ENCODE measurements around the gene SRGN. TPM values are rescaled to one million over a fixed set of nuclear protein-coding genes. Genes with fewer than 3 reads are reported as not detected.

Gene SRGN
- total RNA-seq, 6 donors from 2014 or later, result 96.4 to 326 (median 203) TPM

GRCh38 chr10:69044546-69044945, 43.4 kb upstream of the SRGN start:
- Histone ChIP-seq H3K4me1 (peaks cover 13 to 27% (median 19%) of the 10 kb centered on the region in 4 donors), H3K4me3 (no peak overlapping the region), H3K27ac (peak overlapping the region; percentile 79 to 89 (median 85)), H3K27me3 (no peaks in the 10 kb centered on the region), H3K9me3 (no peaks in the 10 kb centered on the region), H3K36me3 (no peaks in the 10 kb centered on the region)
- WGBS, 2 donors, result 67 to 74% methylated on average over 1 of the region's 1 CpG
- ATAC-seq (ENCODE audit: low FRiP score in 2 of 2) (no peak), DNase-seq (no peak)
- no peak for TF ChIP-seq POLR2A (IDR thresholded peaks at IDR 0.05)
- TF ChIP-seq POLR2AphosphoS5 (IDR thresholded peaks at IDR 0.05), result no peak
- TF ChIP-seq EP300 (IDR thresholded peaks at IDR 0.05), result no peak
- TF ChIP-seq CTCF (IDR thresholded peaks at IDR 0.05), result no peak

GRCh38 chr10:69045441-69046300, 42.2 kb upstream of the SRGN start:
- H3K9me3 ChIP-seq, result no peaks in the 10 kb centered on the region
- ATAC-seq (ENCODE audit: low FRiP score in 2 of 2) (peak; percentile 66 to 71), DNase-seq (no peak)
- peaks cover 13 to 27% (median 19%) of the 10 kb centered on the region in 4 donors for H3K4me1 ChIP-seq
- no peak for TF ChIP-seq CTCF (IDR thresholded peaks at IDR 0.05)
- peak in 2 of 4 donors; percentile 68 to 81 for TF ChIP-seq EP300 (IDR thresholded peaks at IDR 0.05)
- peak; percentile 28 to 88 for TF ChIP-seq POLR2AphosphoS5 (IDR thresholded peaks at IDR 0.05)
- TF ChIP-seq POLR2A (IDR thresholded peaks at IDR 0.05), result peak in 1 of 4 donors; percentile 65
- H3K4me3 ChIP-seq, result no peak overlapping the region
- no peaks in the 10 kb centered on the region for H3K36me3 ChIP-seq
- H3K27me3 ChIP-seq, result no peaks in the 10 kb centered on the region
- peak overlapping the region; percentile 79 to 89 (median 85) for H3K27ac ChIP-seq
- WGBS, 2 donors, result 61 to 74% methylated on average over 6 of the region's 6 CpGs

GRCh38 chr10:69047111-69047832, 40.6 kb upstream of the SRGN start:
- TF ChIP-seq POLR2A (IDR thresholded peaks at IDR 0.05), result no peak
- TF ChIP-seq EP300 (IDR thresholded peaks at IDR 0.05), result no peak
- TF ChIP-seq POLR2AphosphoS5 (IDR thresholded peaks at IDR 0.05), result no peak
- no peak for TF ChIP-seq CTCF (IDR thresholded peaks at IDR 0.05)
- 76 to 87% methylated on average over 4 of the region's 4 CpGs for WGBS, 2 donors
- DNase-seq, result no peak
- ATAC-seq (ENCODE audit: low FRiP score in 2 of 2), result no peak
- no peaks in the 10 kb centered on the region for H3K36me3 ChIP-seq
- peak overlapping the region; percentile 71 to 85 (median 82) for H3K27ac ChIP-seq
- H3K4me1 ChIP-seq, result peaks cover 17 to 27% (median 20%) of the 10 kb centered on the region in 4 donors
- no peaks in the 10 kb centered on the region for H3K27me3 ChIP-seq
- H3K4me3 ChIP-seq, result no peak overlapping the region
- no peaks in the 10 kb centered on the region for H3K9me3 ChIP-seq

- no peak overlapping the region for H3K4me3 ChIP-seq
- H3K27ac ChIP-seq, result peak overlapping the region; percentile 81 to 85 (median 84)
- no peaks in the 10 kb centered on the region for H3K27me3 ChIP-seq
- H3K4me1 ChIP-seq, result peaks cover 17 to 27% (median 23%) of the 10 kb centered on the region in 4 donors
- peak in 1 of 2 donors; percentile 81 for DNase-seq
- H3K9me3 ChIP-seq, result no peaks in the 10 kb centered on the region
- 45 to 61% methylated on average over 8 of the region's 8 CpGs for WGBS, 2 donors
- no peaks in the 10 kb centered on the region for H3K36me3 ChIP-seq
- TF ChIP-seq POLR2AphosphoS5 (IDR thresholded peaks at IDR 0.05) (peak; percentile 63 to 67), EP300 (IDR thresholded peaks at IDR 0.05) (peak in 1 of 4 donors; percentile 58), POLR2A (IDR thresholded peaks at IDR 0.05) (peak in 1 of 4 donors; percentile 71), CTCF (IDR thresholded peaks at IDR 0.05) (no peak)
- peak; percentile 73 to 80 for ATAC-seq (ENCODE audit: low FRiP score in 2 of 2)
These were observed 39.8 kb upstream of the SRGN start for GRCh38 chr10:69048103-69048502.

Measured in upper lobe of left lung (tissue), 6 donors.